Limb (tissue), 2 donors: ENCODE measurements around the gene P2RX3.
"Not testable (repeated sequence)": the region's sequence is repeated elsewhere in the genome, so short reads cannot be mapped to it uniquely, and the experiment has no call there.

Experiments used
- DNase-seq, 2 donors: peaks; one replicate each; pipeline ENCODE4 v3.0.0-alpha.2; 2016; ENCODE audit errors: extremely low spot score in 2 of 2

The P2RX3 gene

GRCh38 chr11:57348636-57349313 is 10.6 kb downstream of the P2RX3 start:
- no peak for DNase-seq

GRCh38 chr11:57349491-57350274 is 11.5 kb downstream of the P2RX3 start:
- peak in 1 of 2 donors; percentile 84 for DNase-seq

- no peak for DNase-seq
Measured at GRCh38 chr11:57353036-57353435, 14.9 kb downstream of the P2RX3 start.

GRCh38 chr11:57353446-57353845 is 15.3 kb downstream of the P2RX3 start:
- DNase-seq: no peak

- DNase-seq: no peak
Measured at GRCh38 chr11:57353852-57354251, 15.7 kb downstream of the P2RX3 start.

GRCh38 chr11:57354699-57355098 is 16.5 kb downstream of the P2RX3 start:
- DNase-seq: no peak

GRCh38 chr11:57356268-57356667 is 18.1 kb downstream of the P2RX3 start:
- DNase-seq: no peak

- no peak for DNase-seq
Measured at GRCh38 chr11:57357310-57357709, 19.2 kb downstream of the P2RX3 start.

- DNase-seq: no peak
Measured at GRCh38 chr11:57357856-57358255, 19.7 kb downstream of the P2RX3 start.

GRCh38 chr11:57358543-57358961 is 20.4 kb downstream of the P2RX3 start:
- DNase-seq: no peak

- no peak for DNase-seq
Measured at GRCh38 chr11:57358991-57359390, 20.8 kb downstream of the P2RX3 start.

GRCh38 chr11:57359396-57359795 is 21.2 kb downstream of the P2RX3 start:
- DNase-seq: no peak

GRCh38 chr11:57359896-57360690 is 21.9 kb downstream of the P2RX3 start:
- DNase-seq: no peak

GRCh38 chr11:57360991-57361390 is 22.8 kb downstream of the P2RX3 start:
- no peak for DNase-seq

- DNase-seq: not testable (repeated sequence)
Measured at GRCh38 chr11:57361420-57361819, 23.3 kb downstream of the P2RX3 start.

- no peak for DNase-seq
Measured at GRCh38 chr11:57361926-57362325, 23.8 kb downstream of the P2RX3 start.

GRCh38 chr11:57363131-57364080 is 25.3 kb downstream of the P2RX3 start:
- no peak for DNase-seq

GRCh38 chr11:57364851-57365660 is 26.9 kb downstream of the P2RX3 start:
- no peak for DNase-seq

- no peak for DNase-seq
Measured at GRCh38 chr11:57368106-57368844, 30.1 kb downstream of the P2RX3 start.
